Ovary (tissue), 9 donors: Measurements from ENCODE around the gene ARID5B. TPM values are rescaled to one million over a fixed set of nuclear protein-coding genes. Genes with fewer than 3 reads are reported as not detected.

Experiments used
- DNase-seq, 5 donors: peaks; one replicate each; pipeline ENCODE4 v3.0.0-alpha.2; 2019 to 2020
- H3K27ac ChIP-seq, 2 donors: fragments of 200-600 bp; one replicate each; pipeline versions ENCODE4 v1.5.1 to v1.8.0; 2019 to 2022
- H3K27me3 ChIP-seq: fragments of 200-600 bp; one replicate; pipeline ENCODE4 v1.8.0; 2022
- H3K36me3 ChIP-seq: fragments of 200-600 bp; sonication (generic); one replicate; pipeline ENCODE4 v1.5.1; 2019
- H3K4me1 ChIP-seq: one replicate; pipeline ENCODE4 v1.8.1; 2013; ENCODE audit warnings: mild to moderate bottlenecking, moderate library complexity; ENCODE audit not compliant: insufficient read depth
- H3K4me3 ChIP-seq: fragments of 200-600 bp; sonication (generic); one replicate; pipeline ENCODE4 v1.5.1; 2017
- H3K9me3 ChIP-seq, 2 donors: fragments of 200-600 bp in 1 of 2; sonication (generic) in 1 of 2; one replicate each; pipeline versions ENCODE4 v1.5.1 to v1.8.1; 2013 to 2019; ENCODE audit warnings: mild to moderate bottlenecking in 1 of 2, moderate library complexity in 1 of 2
- EP300 ChIP-seq: sonication (generic); formaldehyde crosslinking; IDR thresholded peaks from one replicate; pipeline ENCODE4 v1.6.1; 2017; ENCODE audit warnings: antibody characterized with exemption
- POLR2A ChIP-seq: fragments of 450-650 bp; IDR thresholded peaks from one replicate; pipeline ENCODE4 v1.6.1; 2017; ENCODE audit warnings: antibody characterized with exemption, mild to moderate bottlenecking, moderate library complexity
- WGBS, 3 donors: extraction: QIAGEN DNeasy Blood & Tissue Kit in 1 of 3; methylation state at CpG; one replicate each; pipeline versions ENCODE4 v1.1.5 to v1.1.7; 2013 to 2017; 5-methylcytosine and 5-hydroxymethylcytosine counted together
- intact Hi-C, 4 donors: fragments of 100-400 bp; cut with DNase I; formaldehyde crosslinking; loops; one replicate each; pipeline versions ENCODE4 v1.11.0 to v1.15.1; 2022 to 2023
- polyA plus RNA-seq, 2 donors: library from polyadenylated mRNA; stranded (reverse); fragments of 200-250 nt in 1 of 2; fragments of 350-450 nt in 1 of 2; fragmentation: Illumina TruSeq in 1 of 2; extraction: RNeasy Lipid Tissue Mini Kit (QIAGEN cat#74804) in 1 of 2; gene quantifications; one replicate each; pipeline ENCODE4 v1.2.3, GENCODE V29; 2013 to 2014
- total RNA-seq, 7 donors: library from RNA; depleted of rRNA in 2 of 7; stranded (reverse); fragments of >200 nt in 2 of 7; fragmentation: NEBNext Ultra II Directional in 3 of 7; extraction: Animal tissue kit (Norgen Biotek cat#: 25700) in 3 of 7; gene quantifications; one replicate each; pipeline versions ENCODE4 v1.1.0 to v1.2.4, GENCODE V29; 2016 to 2023
- TF ChIP-seq, protein P1 (sequence below), 3 donors: fragments of 450-650 bp in 2 of 3; fragments of 200-600 bp in 1 of 3; IDR thresholded peaks; one replicate each; pipeline versions ENCODE4 v1.5.1 to v1.8.0; 2016 to 2022; ENCODE audit warnings: antibody characterized with exemption in 3 of 3, mild to moderate bottlenecking in 1 of 3
- donor health status: DM: no; HTN: no; CAD: no; lungs with moderate emphysema.
- donor health status: DM: no; HTN: no; CAD: no.
- donor health status: Bipolar disorder and iron deficiency.
- donor health status: DM: yes; HTN: yes; CAD: no.
- donor health status: DM: no; HTN: no; CAD: no.
- donor health status: DM: yes; HTN: yes; CAD: no.

ARID5B gene
- total and polyA plus RNA-seq, 9 donors = 18.3 to 61.8 (median 28.3) TPM

- no peaks in the 10 kb centered on the region for H3K9me3 ChIP-seq
- no peak overlapping the region for H3K4me3 ChIP-seq
- intact Hi-C loops = no loop called here
- no peak for DNase-seq
- peaks cover 3% of the 10 kb centered on the region for H3K4me1 ChIP-seq
- TF ChIP-seq EP300 (no peak), POLR2A (no peak)
- TF ChIP-seq, protein P1, sequence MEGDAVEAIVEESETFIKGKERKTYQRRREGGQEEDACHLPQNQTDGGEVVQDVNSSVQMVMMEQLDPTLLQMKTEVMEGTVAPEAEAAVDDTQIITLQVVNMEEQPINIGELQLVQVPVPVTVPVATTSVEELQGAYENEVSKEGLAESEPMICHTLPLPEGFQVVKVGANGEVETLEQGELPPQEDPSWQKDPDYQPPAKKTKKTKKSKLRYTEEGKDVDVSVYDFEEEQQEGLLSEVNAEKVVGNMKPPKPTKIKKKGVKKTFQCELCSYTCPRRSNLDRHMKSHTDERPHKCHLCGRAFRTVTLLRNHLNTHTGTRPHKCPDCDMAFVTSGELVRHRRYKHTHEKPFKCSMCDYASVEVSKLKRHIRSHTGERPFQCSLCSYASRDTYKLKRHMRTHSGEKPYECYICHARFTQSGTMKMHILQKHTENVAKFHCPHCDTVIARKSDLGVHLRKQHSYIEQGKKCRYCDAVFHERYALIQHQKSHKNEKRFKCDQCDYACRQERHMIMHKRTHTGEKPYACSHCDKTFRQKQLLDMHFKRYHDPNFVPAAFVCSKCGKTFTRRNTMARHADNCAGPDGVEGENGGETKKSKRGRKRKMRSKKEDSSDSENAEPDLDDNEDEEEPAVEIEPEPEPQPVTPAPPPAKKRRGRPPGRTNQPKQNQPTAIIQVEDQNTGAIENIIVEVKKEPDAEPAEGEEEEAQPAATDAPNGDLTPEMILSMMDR (IDR thresholded peaks at IDR 0.05) = no peak
- H3K27me3 ChIP-seq = no peaks in the 10 kb centered on the region
- no peak overlapping the region for H3K27ac ChIP-seq
- no peaks in the 10 kb centered on the region for H3K36me3 ChIP-seq
- 84 to 94% (median 89%) methylated on average over 4 of the region's 4 CpGs for WGBS, 3 donors
Observed at GRCh38 chr10:61962971-61963370, 61.5 kb downstream of the ARID5B start.

GRCh38 chr10:61963669-61964058 is 62.2 kb downstream of the ARID5B start:
- TF ChIP-seq EP300 (no peak), POLR2A (no peak)
- TF ChIP-seq, protein P1 (IDR thresholded peaks at IDR 0.05) = no peak
- Histone ChIP-seq H3K27ac (no peak overlapping the region), H3K27me3 (no peaks in the 10 kb centered on the region), H3K36me3 (no peaks in the 10 kb centered on the region), H3K4me3 (no peak overlapping the region), H3K9me3 (no peaks in the 10 kb centered on the region), H3K4me1 (peaks cover 3% of the 10 kb centered on the region)
- no peak for DNase-seq
- intact Hi-C loops = no loop called here
- 65 to 74% (median 69%) methylated on average over 2 of the region's 2 CpGs for WGBS, 3 donors

GRCh38 chr10:61964059-61964709 is 62.7 kb downstream of the ARID5B start:
- Histone ChIP-seq H3K27me3 (no peaks in the 10 kb centered on the region), H3K27ac (no peak overlapping the region), H3K4me1 (peaks cover 3% of the 10 kb centered on the region), H3K9me3 (no peaks in the 10 kb centered on the region), H3K4me3 (no peak overlapping the region), H3K36me3 (no peaks in the 10 kb centered on the region)
- intact Hi-C loops = no loop called here
- 17 to 36% (median 27%) methylated on average over 3 of the region's 3 CpGs for WGBS, 3 donors
- TF ChIP-seq POLR2A (no peak), EP300 (no peak)
- DNase-seq = no peak

GRCh38 chr10:61964949-61965702 is 63.6 kb downstream of the ARID5B start:
- Histone ChIP-seq H3K27me3 (no peaks in the 10 kb centered on the region), H3K27ac (no peak overlapping the region), H3K36me3 (no peaks in the 10 kb centered on the region), H3K9me3 (no peaks in the 10 kb centered on the region), H3K4me1 (peaks cover 3% of the 10 kb centered on the region), H3K4me3 (no peak overlapping the region)
- 88 to 92% (median 89%) methylated on average over 7 of the region's 7 CpGs for WGBS, 3 donors
- DNase-seq = no peak
- TF ChIP-seq POLR2A (no peak), EP300 (no peak)
- TF ChIP-seq, protein P1 (IDR thresholded peaks at IDR 0.05) = no peak
- intact Hi-C loops = no loop called here
